GM18868 (cell line): ENCODE results near the gene HNRNPAB.

ENCODE experiments used
- ATAC-seq: cut with Tn5 transposase; IDR thresholded peaks from one replicate; pipeline ENCODE4 v1.9.1; 2021; ENCODE audit warnings: mild to moderate bottlenecking, moderate library complexity; ENCODE audit not compliant: unreplicated experiment

HNRNPAB gene

GRCh38 chr5:178204182-178204934, at the start of gene HNRNPAB:
TSS of gene HNRNPAB (plus strand) at chr5:178204533. CDS start at chr5:178204838, 305 bp downstream.
- peak; percentile 85 for ATAC-seq

- no peak for ATAC-seq
Observed at GRCh38 chr5:178155065-178155464, 49.3 kb upstream of the HNRNPAB start.

GRCh38 chr5:178160176-178160575, 44.2 kb upstream of the HNRNPAB start:
- no peak for ATAC-seq

- no peak for ATAC-seq
Observed at GRCh38 chr5:178162481-178162880, 41.9 kb upstream of the HNRNPAB start.

- peak; percentile 86 for ATAC-seq
Observed at GRCh38 chr5:178163772-178164735, 40.3 kb upstream of the HNRNPAB start.

- no peak for ATAC-seq
Observed at GRCh38 chr5:178165581-178165980, 38.8 kb upstream of the HNRNPAB start.

- ATAC-seq: no peak
Observed at GRCh38 chr5:178170455-178170854, 33.9 kb upstream of the HNRNPAB start.

- no peak for ATAC-seq
Observed at GRCh38 chr5:178174456-178174855, 29.9 kb upstream of the HNRNPAB start.

GRCh38 chr5:178176791-178177190, 27.5 kb upstream of the HNRNPAB start:
- no peak for ATAC-seq

- ATAC-seq: no peak
Observed at GRCh38 chr5:178177569-178177968, 26.8 kb upstream of the HNRNPAB start.

GRCh38 chr5:178180141-178180863, 24.0 kb upstream of the HNRNPAB start:
- no peak for ATAC-seq

- ATAC-seq: no peak
Observed at GRCh38 chr5:178182158-178182876, 22.0 kb upstream of the HNRNPAB start.

GRCh38 chr5:178186427-178186826, 17.9 kb upstream of the HNRNPAB start:
- no peak for ATAC-seq

- no peak for ATAC-seq
Observed at GRCh38 chr5:178187014-178187413, 17.3 kb upstream of the HNRNPAB start, which contains the start of gene GMCL2. TSS of gene GMCL2 (minus strand) at chr5:178187371. CDS start at chr5:178187299, 72 bp downstream.

- no peak for ATAC-seq
Observed at GRCh38 chr5:178189433-178189832, 14.9 kb upstream of the HNRNPAB start.

GRCh38 chr5:178191661-178192060, 12.7 kb upstream of the HNRNPAB start:
- no peak for ATAC-seq

GRCh38 chr5:178192244-178192643, 12.1 kb upstream of the HNRNPAB start:
- ATAC-seq: no peak

GRCh38 chr5:178192787-178193186, 11.5 kb upstream of the HNRNPAB start:
- no peak for ATAC-seq

- no peak for ATAC-seq
Observed at GRCh38 chr5:178193251-178193809, 11.0 kb upstream of the HNRNPAB start.

- no peak for ATAC-seq
Observed at GRCh38 chr5:178194026-178194425, 10.3 kb upstream of the HNRNPAB start.
